H9 (cell line): ENCODE measurements around the gene TNXB. TPM values are rescaled to one million over a fixed set of nuclear protein-coding genes. Genes with fewer than 3 reads are reported as not detected.
"Not testable (repeated sequence)": the region's sequence is repeated elsewhere in the genome, so short reads cannot be mapped to it uniquely, and the experiment has no call there.

Experiments used
- DNase-seq: peaks from one replicate; pipeline ENCODE4 v3.0.0-alpha.2; 2017
- H2AFZ ChIP-seq: one replicate; pipeline ENCODE4 v1.6.1; 2013; ENCODE audit warnings: mild to moderate bottlenecking, low read length, control low read depth, moderate library complexity
- H2AK5ac ChIP-seq: 2 replicates; pipeline ENCODE4 v1.6.1; 2013; ENCODE audit warnings: low read length, control low read depth, mixed read lengths; ENCODE audit not compliant: insufficient read length
- H2BK120ac ChIP-seq: one replicate; pipeline ENCODE4 v1.6.1; 2013; ENCODE audit warnings: low read depth, mild to moderate bottlenecking, low read length, control low read depth, inconsistent platforms; ENCODE audit not compliant: poor library complexity, severe bottlenecking
- H2BK12ac ChIP-seq: 2 replicates; pipeline ENCODE4 v1.6.1; 2013; ENCODE audit warnings: low read length, control low read depth, mixed read lengths, low read depth; ENCODE audit not compliant: insufficient read length
- H2BK15ac ChIP-seq: 2 replicates; pipeline ENCODE4 v1.6.1; 2013; ENCODE audit warnings: low read depth, low read length, control low read depth
- H2BK20ac ChIP-seq: one replicate; pipeline ENCODE4 v1.6.1; 2013; ENCODE audit warnings: low read depth, mild to moderate bottlenecking, low read length, control low read depth, inconsistent platforms; ENCODE audit not compliant: poor library complexity, severe bottlenecking
- H2BK5ac ChIP-seq: 2 replicates; pipeline ENCODE4 v1.6.1; 2013; ENCODE audit warnings: low read length, control low read depth, mixed read lengths; ENCODE audit not compliant: insufficient read length
- H3K14ac ChIP-seq: 2 replicates; pipeline ENCODE4 v1.6.1; 2013; ENCODE audit warnings: low read length, control low read depth; ENCODE audit not compliant: insufficient read depth
- H3K18ac ChIP-seq: 2 replicates; pipeline ENCODE4 v1.6.1; 2013; ENCODE audit warnings: low read depth, mild to moderate bottlenecking, mixed read lengths, low read length, control low read depth; ENCODE audit not compliant: insufficient read length
- H3K23ac ChIP-seq: 2 replicates; pipeline ENCODE4 v1.6.1; 2013; ENCODE audit warnings: low read length, control low read depth, mixed read lengths, low read depth; ENCODE audit not compliant: insufficient read length
- H3K23me2 ChIP-seq: 2 replicates; pipeline ENCODE4 v1.6.1; 2013; ENCODE audit warnings: low read depth, mild to moderate bottlenecking, mixed read lengths, low read length, control low read depth; ENCODE audit not compliant: insufficient read length, poor library complexity, severe bottlenecking
- H3K27ac ChIP-seq: 2 replicates; pipeline ENCODE4 v1.5.1; 2013; ENCODE audit warnings: low read length, control low read depth, mixed read lengths, low read depth; ENCODE audit not compliant: insufficient read length
- H3K27me3 ChIP-seq: 2 replicates; pipeline ENCODE4 v1.6.1; 2013; ENCODE audit warnings: low read length, control low read depth, inconsistent platforms; ENCODE audit not compliant: insufficient read depth
- H3K4ac ChIP-seq: 2 replicates; pipeline ENCODE4 v1.6.1; 2013; ENCODE audit warnings: low read depth, mild to moderate bottlenecking, control low read depth, inconsistent platforms, low read length, moderate library complexity
- H3K4me1 ChIP-seq: 2 replicates; pipeline ENCODE4 v1.6.1; 2013; ENCODE audit warnings: low read length, control low read depth, inconsistent platforms; ENCODE audit not compliant: insufficient read depth
- H3K4me2 ChIP-seq: 2 replicates; pipeline ENCODE4 v1.6.1; 2013; ENCODE audit warnings: low read length, control low read depth, mixed read lengths; ENCODE audit not compliant: insufficient read length, insufficient read depth
- H3K56ac ChIP-seq: 2 replicates; pipeline ENCODE4 v1.6.1; 2013; ENCODE audit warnings: low read depth, mild to moderate bottlenecking, mixed read lengths, low read length, control low read depth; ENCODE audit not compliant: insufficient read length
- H3K79me1 ChIP-seq: 2 replicates; pipeline ENCODE4 v1.6.1; 2013; ENCODE audit warnings: low read depth, mild to moderate bottlenecking, moderate library complexity, low read length, control low read depth, inconsistent platforms; ENCODE audit not compliant: insufficient read depth, poor library complexity, severe bottlenecking
- H3K79me2 ChIP-seq: 2 replicates; pipeline ENCODE4 v1.6.1; 2013; ENCODE audit warnings: low read length, control low read depth, inconsistent platforms; ENCODE audit not compliant: insufficient read depth
- H3K9ac ChIP-seq: 2 replicates; pipeline ENCODE4 v1.6.1; 2013; ENCODE audit warnings: low read length, control low read depth, mixed read lengths; ENCODE audit not compliant: insufficient read length; ENCODE audit errors: extremely low read depth
- H3K9me3 ChIP-seq: one replicate; pipeline ENCODE4 v1.6.1; 2013; ENCODE audit warnings: low read depth, low read length, inconsistent platforms; ENCODE audit not compliant: control insufficient read depth
- H3T11ph ChIP-seq: one replicate; pipeline ENCODE4 v1.6.1; 2013; ENCODE audit warnings: mild to moderate bottlenecking, low read length, control low read depth, inconsistent platforms
- H4K20me1 ChIP-seq: one replicate; pipeline ENCODE4 v1.6.1; 2013; ENCODE audit not compliant: control insufficient read depth, insufficient read length, insufficient read depth
- H4K5ac ChIP-seq: 2 replicates; pipeline ENCODE4 v1.6.1; 2013; ENCODE audit warnings: low read depth, mild to moderate bottlenecking, mixed read lengths, low read length, control low read depth; ENCODE audit not compliant: insufficient read length
- H4K8ac ChIP-seq: replicated peaks from 2 replicates; pipeline ENCODE4 v1.6.1; 2013; ENCODE audit warnings: low read length, control low read depth, mixed read lengths, low read depth; ENCODE audit not compliant: insufficient read length
- H4K91ac ChIP-seq: 2 replicates; pipeline ENCODE4 v1.6.1; 2013; ENCODE audit warnings: low read depth, mild to moderate bottlenecking, moderate library complexity, mixed read lengths, low read length, control low read depth; ENCODE audit not compliant: insufficient read length
- H3K27ac Mint-ChIP-seq, 3 experiments: 2 replicates in 2 of 3; 3 replicates in 1 of 3; pipeline ENCODE4 v1.8.0; 2020 to 2021; ENCODE audit warnings: mixed read lengths in 3 of 3, mild to moderate bottlenecking in 1 of 3, moderate library complexity in 1 of 3
- H3K27me3 Mint-ChIP-seq: 2 replicates; pipeline ENCODE4 v1.8.0; 2021; ENCODE audit warnings: low read depth, mild to moderate bottlenecking, moderate library complexity, mixed read lengths
- H3K36me3 Mint-ChIP-seq, 3 experiments: 2 replicates in 2 of 3; 3 replicates in 1 of 3; pipeline ENCODE4 v1.8.0; 2020 to 2021; ENCODE audit warnings: low read depth in 3 of 3, mixed read lengths in 3 of 3; ENCODE audit not compliant: insufficient read depth in 1 of 3
- H3K4me1 Mint-ChIP-seq, 2 experiments: 2 replicates each; pipeline ENCODE4 v1.8.0; 2020; ENCODE audit warnings: mixed read lengths in 2 of 2
- H3K4me3 Mint-ChIP-seq, 2 experiments: 2 replicates in 1 of 2; 3 replicates in 1 of 2; pipeline ENCODE4 v1.8.0; 2020 to 2021; ENCODE audit warnings: mild to moderate bottlenecking in 2 of 2, mixed read lengths in 2 of 2, moderate library complexity in 1 of 2
- H3K9me3 Mint-ChIP-seq, 2 experiments: 2 replicates in 1 of 2; 3 replicates in 1 of 2; pipeline ENCODE4 v1.8.0; 2020; ENCODE audit warnings: mild to moderate bottlenecking in 2 of 2, mixed read lengths in 2 of 2, moderate library complexity in 1 of 2
- WGBS: extraction: QIAGEN DNeasy Blood & Tissue Kit; methylation state at CpG from one replicate; pipeline ENCODE4 v1.1.7; 2013; ENCODE audit warnings: missing lambda C conversion rate, low lambda C conversion rate, mixed read lengths; ENCODE audit not compliant: insufficient read length; ENCODE audit errors: extremely low coverage; 5-methylcytosine and 5-hydroxymethylcytosine counted together
- total RNA-seq: library from RNA; stranded (reverse); gene quantifications from 2 replicates; pipeline ENCODE4 v1.2.1, GENCODE V29; 2021

TNXB gene
- total RNA-seq, 1 experiment from 2014 or later, result 5.0 TPM

DNA sequence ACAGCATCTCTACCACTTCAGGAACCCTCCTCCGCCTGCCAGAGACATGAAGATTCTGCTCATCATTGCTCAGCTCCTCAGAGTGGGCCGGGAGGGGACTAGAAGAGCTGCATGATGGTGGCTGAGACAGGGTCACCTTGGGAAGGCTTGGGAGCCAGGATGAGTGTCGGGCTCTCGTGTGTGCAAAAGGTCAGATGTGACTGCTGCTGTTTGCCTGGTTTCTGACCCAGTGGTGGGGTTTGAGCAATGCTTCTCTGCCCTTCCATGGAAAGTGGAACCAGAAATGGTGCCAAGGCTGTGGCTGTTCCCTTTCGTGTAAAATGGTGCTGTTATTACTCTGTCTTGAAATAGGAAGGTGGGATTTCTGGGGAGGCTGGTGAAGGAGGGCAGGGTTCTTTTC lies 95.4 kb downstream of the TNXB start:
- H3K23me2 ChIP-seq, H3K23ac ChIP-seq, DNase-seq, H3K9me3 Mint-ChIP-seq, H3K9ac ChIP-seq, H3K56ac ChIP-seq, H3T11ph ChIP-seq, H3K27me3 Mint-ChIP-seq, H4K5ac ChIP-seq, H2BK12ac ChIP-seq, H2AFZ ChIP-seq, H3K4me3 Mint-ChIP-seq, H2BK20ac ChIP-seq, H3K36me3 Mint-ChIP-seq, H3K4me1 Mint-ChIP-seq, H2BK15ac ChIP-seq, H4K20me1 ChIP-seq, H2BK120ac ChIP-seq, H3K79me1 ChIP-seq, H3K27ac ChIP-seq, H3K14ac ChIP-seq, H3K9me3 ChIP-seq, H4K91ac ChIP-seq, H2BK5ac ChIP-seq, H3K18ac ChIP-seq, H3K4me1 ChIP-seq, H2AK5ac ChIP-seq, H3K27me3 ChIP-seq, H3K4me2 ChIP-seq, H4K8ac ChIP-seq, H3K79me2 ChIP-seq, H3K27ac Mint-ChIP-seq, H3K4ac ChIP-seq: not testable (repeated sequence)
- WGBS, result no CpG with 5 or more reads among the region's 5 CpGs

DNA sequence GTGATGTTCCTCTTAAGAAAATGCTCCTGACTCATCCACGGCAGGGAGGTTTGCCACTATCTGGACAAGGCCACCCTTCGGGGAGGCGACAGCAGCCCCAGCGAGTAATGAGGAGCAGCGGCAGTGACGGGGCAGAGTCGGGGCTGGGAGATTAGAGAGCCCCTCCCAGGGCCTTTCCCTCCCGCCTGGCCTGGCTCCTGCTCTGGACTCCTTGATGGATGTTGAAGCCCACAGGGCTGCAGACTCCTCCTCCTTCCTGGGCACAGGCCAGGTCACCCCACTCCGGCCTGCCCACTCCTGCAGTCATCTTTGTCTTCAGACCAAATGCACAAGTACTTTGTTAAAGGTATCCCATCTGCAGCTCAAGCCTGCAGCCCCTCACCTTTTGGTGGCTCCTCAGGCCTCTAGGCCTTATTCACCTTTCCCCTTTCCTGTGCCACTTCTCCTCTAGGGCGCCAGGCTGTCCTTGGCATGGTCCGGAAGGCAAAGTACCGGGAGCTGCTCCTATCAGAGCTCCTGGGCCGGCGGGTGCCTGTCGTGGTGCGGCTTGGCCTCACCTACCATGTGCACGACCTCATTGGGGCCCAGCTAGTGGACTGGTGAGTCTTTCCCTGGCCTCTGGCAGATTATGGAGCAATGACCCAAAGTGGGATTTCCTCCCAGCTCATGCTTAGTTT lies 96.1 kb downstream of the TNXB start:
- not testable (repeated sequence) for H3K23me2 ChIP-seq, H4K8ac ChIP-seq, H2AK5ac ChIP-seq, H4K5ac ChIP-seq, H2BK12ac ChIP-seq, H2BK15ac ChIP-seq, H3K14ac ChIP-seq, H3K4me1 ChIP-seq, H3T11ph ChIP-seq, H4K20me1 ChIP-seq, H3K4me3 Mint-ChIP-seq, H2BK5ac ChIP-seq, H3K9ac ChIP-seq, H3K4me1 Mint-ChIP-seq, H2AFZ ChIP-seq, H3K27ac ChIP-seq, H4K91ac ChIP-seq, H2BK120ac ChIP-seq, H3K36me3 Mint-ChIP-seq, H3K9me3 Mint-ChIP-seq, H3K4ac ChIP-seq, H2BK20ac ChIP-seq, H3K4me2 ChIP-seq, H3K18ac ChIP-seq, DNase-seq, H3K79me2 ChIP-seq, H3K9me3 ChIP-seq, H3K56ac ChIP-seq, H3K23ac ChIP-seq, H3K79me1 ChIP-seq, H3K27me3 ChIP-seq, H3K27ac Mint-ChIP-seq, H3K27me3 Mint-ChIP-seq
- whole genome bisulfite sequencing, result no CpG with 5 or more reads among the region's 17 CpGs
